Measurements from ENCODE around the gene CADM2.
"Not testable (repeated sequence)": the region's sequence is repeated elsewhere in the genome, so short reads cannot be mapped to it uniquely, and the experiment has no call there.

DNA sequence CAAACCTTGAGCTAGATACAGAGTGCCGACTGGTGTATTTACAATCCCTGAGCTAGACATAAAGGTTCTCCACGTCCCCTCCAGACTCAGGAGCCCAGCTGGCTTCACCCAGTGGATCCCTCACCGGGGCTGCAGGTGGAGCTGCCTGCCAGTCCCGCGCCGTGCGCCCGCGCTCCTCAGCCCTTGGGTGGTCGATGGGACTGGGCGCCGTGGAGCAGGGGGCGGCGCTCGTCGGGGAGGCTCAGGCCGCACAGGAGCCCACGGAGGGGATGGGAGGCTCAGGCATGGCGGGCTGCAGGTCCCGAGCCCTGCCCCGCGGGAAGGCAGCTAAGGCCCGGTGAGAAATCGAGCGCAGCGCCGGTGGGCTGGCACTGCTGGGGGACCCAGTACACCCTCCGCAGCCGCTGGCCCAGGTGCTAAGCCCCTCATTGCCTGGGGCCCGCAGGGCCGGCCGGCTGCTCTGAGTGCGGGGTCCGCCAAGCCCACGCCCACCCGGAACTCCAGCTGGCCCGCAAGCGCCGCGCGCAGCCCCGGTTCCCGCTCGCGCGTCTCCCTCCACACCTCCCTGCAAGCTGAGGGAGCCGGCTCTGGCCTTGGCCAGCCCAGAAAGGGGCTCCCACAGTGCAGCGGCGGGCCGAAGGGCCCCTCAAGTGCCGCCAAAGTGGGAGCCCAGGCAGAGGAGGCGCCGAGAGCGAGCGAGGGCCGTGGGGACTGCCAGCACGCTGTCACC, 175.1 kb downstream of the CADM2 start:
- TF ChIP-seq POLR2A (IDR thresholded peaks at IDR 0.05; ENCODE audit: low read length); GATA1 (IDR thresholded peaks at IDR 0.05; ENCODE audit: low read depth, low read length): not testable (repeated sequence)

Measured in erythroblast (primary cell).